NCI-H2196 (cell line): Measurements from ENCODE around the gene TTYH2.
A peak's percentile ranks its signal among the peaks of the same experiment; 100 is the strongest.

Source experiments
- DNase-seq: peaks from one replicate; lab custom pipeline; 2025; ENCODE audit not compliant: unreplicated experiment; lab: John Stamatoyannopoulos, UW

Gene TTYH2

DNA sequence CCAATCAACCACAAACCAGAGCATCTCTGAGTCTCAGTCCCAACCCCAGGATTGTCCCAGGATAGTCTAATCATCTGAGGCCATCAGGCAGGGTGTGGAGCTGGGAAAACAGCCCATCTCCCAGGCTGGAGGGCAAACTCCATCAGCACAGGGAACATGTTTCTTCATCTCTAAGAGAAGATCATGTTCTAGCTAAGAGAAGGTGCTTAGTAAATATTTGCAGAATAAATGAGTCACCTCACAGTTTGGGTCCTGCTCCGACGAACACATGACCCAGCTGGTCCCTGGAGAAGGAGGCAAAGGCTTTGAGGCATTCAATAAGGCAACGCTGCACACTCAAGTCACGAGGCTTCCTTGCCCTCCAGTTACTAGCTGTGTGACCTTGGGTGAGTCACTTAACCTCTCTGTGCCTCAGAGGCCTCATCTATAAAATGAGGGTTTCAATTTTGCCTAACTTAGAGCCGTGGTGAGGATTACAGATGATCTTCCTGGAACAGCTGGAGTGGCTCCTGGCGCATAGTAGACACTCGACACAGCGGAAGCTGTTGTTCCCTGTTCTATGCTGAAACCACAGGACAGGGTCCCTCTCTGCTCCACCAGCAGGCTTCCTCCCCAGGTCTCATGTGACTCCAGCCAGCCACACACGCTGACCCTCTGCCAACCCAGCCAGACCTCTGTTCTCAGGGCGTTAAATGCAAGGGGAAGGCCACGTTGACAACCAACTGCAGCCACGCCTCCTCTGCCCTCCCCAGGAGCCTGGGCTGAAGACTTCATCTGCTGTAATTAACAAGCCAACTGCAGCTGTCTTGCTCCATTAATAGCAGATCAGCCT lies 20.2 kb upstream of the TTYH2 start:
- DNase-seq: peak; percentile 94

DNA sequence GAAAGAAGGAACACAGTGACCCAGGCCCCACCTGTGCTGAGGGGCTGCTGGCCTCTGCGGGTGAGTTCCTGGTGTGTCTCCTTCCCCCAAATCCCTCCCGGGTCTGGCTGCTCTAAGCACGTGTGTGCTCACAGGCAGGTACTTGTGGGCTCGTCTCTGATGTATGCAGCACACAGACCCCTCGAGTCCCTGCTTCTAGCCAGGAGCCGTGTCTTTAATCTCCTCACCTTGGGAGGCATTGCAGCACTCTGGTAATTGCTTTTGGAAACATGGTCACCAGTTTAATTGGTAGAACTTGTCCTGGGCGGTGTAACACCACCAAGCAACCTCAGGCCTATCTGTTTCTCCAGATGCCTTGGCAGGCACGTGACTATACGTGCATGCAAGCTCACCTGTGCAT lies 18.7 kb upstream of the TTYH2 start:
- DNase-seq: no peak

DNA sequence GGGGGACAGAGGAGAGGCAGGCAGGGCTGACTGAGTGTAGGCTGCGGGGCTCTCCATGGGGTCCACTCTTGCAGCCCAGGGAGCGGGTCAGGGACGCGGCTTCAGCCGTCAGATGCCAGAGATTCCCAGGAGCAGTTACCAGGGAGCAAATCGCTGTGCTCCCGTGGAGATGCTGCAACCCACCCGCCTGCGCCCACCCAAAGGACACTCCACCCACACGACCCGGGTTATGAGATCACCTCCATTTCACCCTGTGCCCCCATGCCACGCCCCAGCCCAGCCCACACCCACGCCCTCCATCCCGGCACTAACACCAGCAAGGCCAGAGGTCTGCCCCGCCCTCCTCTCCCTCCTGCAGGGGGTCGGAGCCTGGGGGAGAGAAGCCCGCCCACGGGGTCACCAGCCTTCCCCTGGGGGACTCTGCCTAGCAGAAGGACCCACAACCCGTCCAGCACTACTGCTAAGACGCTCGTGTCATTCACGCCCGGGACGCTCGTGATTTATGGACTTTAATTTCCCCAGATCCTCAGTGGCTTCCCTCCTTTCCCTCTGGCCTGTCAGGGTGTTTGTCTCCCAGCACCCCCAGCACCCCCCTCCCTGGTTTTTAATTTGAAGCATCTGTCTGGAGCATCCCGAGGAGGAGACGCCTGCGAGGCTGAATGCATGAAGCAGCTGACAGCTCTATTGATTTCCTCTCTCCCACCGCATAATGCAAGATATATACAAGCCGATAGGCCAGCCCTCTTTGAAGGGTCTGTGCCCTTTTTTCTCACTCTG lies 16.6 kb upstream of the TTYH2 start:
- no peak for DNase-seq

DNA sequence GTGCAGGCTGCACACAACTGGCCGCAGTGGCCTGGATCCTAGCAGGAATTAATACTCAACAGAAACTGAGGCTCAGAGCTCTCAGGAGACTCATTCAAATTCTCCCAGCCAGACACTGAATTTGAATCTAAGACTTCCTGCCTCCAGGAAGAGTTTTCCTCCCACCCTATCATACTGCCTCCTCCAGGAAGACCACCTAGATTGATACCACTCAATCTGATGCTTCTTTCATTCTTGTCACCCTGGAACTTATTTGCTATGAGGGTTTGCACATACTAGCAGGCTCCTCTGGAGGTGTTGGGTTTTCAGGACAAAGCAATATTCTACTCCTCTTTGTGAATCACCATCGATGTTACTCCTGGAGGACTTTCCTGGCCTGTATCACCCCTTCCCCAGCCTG lies 15.6 kb upstream of the TTYH2 start:
- no peak for DNase-seq

DNA sequence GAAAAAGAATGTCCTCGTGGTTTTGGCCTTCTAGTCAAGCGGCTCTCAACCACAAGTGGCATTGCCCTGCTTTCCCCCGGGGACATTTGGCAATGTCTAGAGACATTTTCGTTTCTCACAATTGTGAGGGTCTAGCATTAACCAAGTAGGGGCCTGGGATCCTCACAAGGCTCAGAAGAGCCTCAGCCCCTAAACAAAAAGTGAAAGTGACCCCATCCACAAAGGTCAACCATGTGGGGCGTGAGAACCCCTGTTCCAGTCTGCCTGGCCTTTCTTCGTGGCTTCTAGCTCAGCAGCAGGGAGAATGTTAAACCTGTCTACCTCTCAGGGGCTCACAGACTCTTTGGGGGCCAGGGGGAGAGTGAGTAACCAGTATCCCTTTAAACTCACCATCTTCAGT lies 14.7 kb upstream of the TTYH2 start:
- no peak for DNase-seq

DNA sequence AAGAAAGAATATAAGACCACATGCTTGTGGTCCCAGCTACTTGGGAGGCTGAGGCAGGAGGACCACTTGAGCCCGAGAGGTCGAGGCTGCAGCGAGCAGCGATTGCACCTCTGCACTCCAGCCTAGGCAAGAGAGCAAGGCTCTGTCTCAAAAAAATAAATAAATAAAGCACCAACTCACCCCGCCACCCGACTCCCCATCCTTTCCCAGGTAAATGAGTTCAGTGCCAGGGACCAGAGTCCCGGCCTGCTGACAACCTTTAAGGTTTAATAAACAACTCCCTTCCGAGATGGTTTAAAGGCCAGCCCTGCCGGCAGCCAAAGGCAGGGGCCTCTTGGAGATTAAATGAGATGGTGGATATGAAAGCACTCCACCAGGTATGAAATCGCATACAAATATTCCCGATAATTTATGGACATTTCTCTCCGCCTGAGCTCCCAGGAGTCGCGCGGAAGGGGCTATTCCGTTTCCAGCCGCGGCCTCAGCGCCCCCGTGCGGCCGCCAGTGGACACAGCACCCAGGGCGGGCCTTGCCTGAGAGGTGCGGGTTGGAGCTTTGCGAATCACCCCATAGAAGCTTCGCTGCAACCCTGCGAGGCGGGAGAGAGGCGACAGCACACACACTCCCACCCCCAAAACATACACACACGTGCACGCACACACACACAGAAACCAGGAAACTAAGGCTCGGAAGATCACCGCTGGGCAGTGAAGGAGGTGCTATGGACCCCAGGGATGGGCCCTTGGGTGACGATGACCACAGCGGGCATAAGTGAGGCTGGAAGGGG lies 13.9 kb upstream of the TTYH2 start:
- peak; percentile 66 for DNase-seq

DNA sequence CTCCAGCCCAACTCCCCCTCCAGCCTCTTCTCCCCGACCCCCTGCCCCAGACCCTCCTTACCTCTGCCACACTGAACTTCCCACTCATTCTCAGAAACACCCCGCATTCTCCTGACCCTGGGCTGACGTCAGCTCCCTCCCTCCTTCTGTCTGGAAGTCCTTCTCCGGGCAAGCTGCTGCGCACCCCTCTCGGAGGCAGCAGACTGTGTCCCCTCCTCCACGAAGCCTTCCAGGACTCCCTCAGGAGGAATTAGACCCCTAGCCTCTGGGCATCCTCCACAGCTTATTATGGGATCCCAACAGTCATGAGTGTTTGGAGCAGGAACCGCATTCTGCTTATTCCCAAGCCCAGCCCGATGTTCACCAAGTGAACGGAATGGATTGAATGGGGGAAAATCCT lies 13.3 kb upstream of the TTYH2 start:
- DNase-seq: no peak

DNA sequence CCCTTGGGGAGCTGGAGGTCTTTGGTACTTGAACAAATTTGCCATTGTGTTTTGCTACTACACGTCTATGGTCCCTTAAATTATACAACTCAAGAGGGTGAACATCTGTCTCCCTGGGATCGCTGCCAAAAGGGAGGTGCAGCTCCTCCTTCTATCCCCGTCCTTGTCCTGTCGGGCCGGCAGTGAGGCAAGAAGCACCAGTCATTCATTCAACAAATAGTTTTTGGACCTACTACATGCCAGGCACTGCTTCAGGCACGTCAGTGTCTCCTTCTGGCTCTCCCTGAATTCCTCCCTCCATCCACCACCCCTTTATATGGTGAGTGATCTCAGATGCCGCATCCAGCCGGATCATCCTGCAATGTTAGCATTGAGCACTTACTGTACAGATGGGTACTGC lies 12.1 kb upstream of the TTYH2 start:
- DNase-seq: peak; percentile 81

DNA sequence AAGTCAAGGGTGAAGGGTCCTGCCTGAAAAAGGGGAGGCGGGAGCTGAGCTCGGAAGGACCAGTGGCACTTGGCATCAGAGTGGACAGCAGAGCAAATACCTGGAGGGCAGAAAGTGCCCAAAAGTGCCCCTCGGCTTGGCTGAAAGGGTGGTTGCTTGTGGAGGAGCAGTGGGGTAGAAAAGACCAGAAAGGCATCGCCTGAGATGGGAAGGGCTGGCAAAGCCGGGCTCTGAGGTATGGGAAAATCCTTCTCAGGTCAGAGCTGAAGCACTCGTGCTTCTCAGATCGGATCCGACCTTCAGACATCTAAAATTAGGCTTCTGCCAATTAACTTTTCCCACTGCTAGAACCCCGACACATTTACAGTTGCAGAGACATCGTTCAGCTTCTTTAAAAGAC lies 11.4 kb upstream of the TTYH2 start:
- no peak for DNase-seq

DNA sequence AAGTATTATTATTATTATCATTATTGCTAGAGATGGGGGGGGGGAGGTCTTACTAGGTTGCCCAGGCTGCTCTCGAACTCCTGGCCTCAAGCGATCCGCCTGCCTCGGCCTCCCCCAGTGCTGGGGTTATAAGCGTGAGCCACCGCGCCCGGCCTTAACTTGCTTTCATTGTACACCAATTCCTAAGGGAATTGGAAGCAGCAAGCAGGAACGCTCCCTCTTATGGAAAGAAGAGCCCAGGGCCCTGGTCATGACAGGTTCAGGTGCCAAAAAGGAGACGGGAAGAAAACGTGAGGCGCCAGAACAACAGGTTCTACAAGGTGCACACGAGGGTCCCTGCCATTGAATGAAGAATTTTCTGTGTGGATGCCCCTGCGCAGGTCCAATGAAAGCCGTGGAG lies 10.4 kb upstream of the TTYH2 start:
- no peak for DNase-seq

DNA sequence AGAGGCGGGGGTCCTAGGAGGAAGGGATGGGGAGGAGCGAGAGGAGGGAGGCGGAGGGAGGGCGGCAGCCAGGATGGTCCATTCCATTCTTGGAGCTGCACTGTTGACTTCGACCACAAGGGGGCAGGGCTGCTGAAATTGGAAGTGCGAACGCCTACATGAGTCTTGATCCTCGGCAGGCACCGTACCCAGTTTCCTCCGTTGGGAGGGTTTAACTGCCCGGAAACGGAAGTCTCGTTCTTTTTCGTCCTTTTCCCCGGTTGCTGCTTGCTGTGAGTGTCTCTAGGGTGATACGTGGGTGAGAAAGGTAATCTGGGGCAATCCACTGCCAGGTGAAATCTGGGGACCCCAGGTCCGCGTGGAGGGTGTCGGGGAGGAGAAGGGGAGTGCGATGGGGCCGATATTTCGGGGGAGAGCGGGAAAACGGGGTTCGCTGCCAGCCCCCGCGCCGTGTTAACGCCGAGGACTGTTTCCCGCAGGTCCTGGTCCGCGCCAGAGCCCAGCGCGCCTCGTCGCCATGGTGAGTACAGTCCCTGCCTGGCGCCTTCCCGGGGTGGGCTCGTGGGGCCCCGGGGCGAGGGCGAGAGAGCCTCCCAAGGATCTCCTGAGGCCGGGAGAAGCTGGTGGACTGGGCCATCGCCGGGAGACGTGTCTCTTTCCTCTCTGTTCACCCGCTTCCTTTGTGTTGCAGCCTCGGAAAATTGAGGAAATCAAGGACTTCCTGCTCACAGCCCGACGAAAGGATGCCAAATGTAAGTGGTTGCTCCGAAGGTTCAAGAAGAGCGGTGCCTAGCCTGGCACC lies 9.7 kb upstream of the TTYH2 start, which contains the start of gene RPL38:
TSS of gene RPL38 (plus strand) at position 240 of the 802 bp plus-strand sequence. CDS start at position 518, 278 bp downstream.
- peak; percentile 95 for DNase-seq

DNA sequence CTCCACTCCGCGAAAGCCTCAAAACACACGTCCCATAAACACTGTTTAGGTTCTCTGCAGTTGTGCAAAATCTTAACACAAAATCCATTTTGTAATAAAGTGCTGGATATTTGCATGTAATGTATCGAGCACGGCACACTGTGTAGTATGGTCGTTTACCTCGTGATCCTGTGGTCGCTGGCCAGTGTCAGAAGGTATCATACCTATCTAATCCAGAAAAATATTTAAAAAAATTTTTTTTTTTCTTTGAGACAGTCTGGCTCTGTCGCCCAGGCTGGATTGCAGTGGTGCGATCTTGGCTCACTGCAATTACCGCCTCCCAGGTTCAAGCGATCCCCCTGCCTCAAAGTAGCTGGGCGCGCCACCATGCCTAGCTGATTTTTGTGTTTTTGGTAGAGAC lies 8.9 kb upstream of the TTYH2 start:
- no peak for DNase-seq

DNA sequence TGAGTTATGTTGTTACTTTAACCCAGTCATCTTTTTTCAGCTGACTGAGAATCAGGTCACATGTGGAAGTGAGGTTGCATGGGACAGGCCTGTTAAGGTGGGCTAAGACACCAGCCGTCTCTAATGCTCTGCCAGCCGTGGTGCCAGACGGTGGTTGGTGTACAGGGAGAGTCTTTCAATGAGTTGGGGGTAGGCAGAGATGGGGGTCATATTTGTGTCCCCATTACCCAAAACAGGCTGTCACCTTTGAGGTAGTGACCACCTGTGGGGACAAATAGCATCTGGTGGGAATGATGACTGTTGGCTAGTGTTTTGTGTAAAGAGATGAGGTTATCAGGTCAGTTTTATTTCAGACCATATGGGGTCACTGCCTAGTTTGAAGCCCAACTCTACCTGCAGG lies 8.1 kb upstream of the TTYH2 start:
- DNase-seq: no peak

DNA sequence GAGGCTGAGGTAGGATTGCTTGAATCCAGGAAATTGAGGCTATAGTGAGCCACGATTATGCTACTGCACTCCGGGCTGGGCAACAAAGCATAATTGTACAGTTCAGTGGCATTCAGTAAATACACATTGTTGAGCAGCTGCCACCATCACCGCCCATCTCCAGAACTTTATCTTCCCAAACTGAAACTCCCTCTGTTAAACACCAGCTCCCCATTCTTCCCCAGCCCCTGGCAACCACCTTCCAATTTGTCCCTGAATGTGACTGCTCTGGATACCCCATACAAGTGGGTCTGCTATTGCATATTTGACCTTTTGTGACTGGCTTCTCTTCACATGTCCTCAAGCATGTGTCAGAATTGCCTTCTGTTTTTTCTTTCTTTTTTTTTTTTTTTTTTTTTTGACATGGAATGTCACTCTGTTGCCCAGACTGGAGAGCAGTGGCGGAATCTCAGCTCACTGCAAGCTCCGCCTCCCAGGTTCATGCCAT lies 7.0 kb upstream of the TTYH2 start:
- DNase-seq: no peak

DNA sequence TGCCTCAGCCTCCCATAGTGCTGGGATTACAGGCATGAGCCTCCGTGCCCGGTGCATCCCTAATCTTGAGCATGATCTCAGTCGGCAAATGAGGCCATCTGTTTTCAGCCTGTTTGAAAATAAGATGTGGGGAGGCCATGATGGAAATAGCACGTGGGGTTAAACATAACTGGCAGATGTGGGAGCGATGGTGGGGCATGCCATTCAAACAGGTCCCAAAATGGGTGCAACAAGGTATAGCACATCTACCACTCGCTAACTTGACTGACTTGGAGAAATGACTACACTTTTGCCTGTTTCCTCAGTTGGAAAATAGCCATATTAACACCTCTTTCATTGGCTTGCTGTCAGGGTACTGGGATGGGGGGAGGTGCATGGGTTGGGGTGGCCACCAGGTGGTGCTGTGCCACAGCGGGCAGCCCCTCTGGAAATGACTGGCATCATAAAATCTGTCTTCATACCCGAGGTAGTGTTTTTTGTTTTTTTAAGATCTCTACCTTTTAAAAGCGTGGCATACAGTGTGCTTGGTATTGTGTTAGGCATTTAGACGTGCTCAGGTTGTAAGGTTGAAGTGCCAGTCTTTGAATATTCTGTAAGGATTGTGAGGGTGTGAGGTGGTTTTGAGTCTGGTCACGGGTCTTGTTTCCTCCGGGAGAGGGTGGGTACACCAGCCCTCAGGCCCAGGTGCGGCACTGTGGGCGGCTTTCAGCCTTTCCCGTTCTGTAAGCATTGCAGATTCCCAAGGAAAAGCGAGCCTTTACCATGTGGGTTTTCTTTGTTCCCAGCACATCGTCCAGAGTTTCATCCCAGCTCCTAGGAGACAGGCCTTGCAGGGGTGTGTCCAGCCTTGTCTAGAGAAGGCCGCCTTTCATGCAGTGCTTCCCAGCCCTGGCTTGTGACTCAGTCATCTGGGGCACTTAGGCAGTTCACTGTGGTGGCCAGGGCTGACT lies 2.9 kb upstream of the TTYH2 start:
- peak; percentile 65 for DNase-seq

DNA sequence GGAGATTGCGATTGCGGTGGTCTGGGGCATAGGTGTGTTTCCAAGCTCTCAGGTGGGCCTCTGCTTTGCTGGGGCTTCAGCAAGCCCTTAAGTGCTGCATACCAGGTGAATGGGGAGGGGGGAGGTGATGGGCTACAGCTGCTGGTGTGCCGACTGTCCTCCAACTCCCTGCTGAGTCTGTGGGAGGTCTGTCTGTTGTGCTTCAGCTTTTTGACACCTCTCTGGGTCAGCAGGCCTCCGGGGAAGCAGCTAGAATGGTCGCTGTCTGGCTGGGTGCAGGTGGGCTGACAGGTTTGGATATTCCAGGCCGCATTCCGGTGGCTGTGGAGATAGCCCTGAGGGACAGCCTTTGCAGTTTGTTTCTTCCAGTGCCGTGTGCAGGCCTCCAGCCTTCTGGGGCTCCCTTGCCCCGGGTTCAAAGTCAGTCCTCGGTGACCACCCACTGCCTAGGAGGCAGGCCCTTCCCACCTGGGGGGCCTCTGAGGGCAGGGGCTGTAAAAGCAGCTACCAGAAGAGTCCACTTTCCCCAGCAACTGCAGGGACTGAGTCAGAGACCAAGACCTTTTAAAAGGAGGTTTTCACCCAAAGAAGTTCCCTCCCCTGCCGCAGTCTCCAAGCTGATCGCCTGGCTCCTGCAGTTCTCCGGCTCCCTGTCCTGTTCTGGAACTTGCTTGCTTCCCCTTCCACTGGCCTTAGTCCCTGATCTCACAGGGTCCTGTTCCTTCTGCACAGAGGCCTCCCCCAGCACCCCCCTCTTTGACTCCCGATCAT lies 2.0 kb upstream of the TTYH2 start:
- DNase-seq: no peak

DNA sequence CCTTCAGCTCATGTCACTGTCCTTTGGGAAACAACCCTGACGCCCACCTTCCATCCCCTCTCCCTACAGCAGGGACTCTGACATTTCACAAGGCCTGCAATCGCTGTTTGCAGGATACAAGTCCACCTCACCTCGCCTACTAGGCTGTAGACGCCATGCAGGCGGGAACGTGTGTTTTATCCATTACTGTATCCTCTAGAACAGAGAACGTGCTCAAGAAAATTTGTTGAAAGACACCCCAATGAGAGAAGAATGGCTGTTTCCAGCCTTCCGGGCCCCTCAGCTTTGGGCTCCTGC lies 1.5 kb upstream of the TTYH2 start:
- no peak for DNase-seq

DNA sequence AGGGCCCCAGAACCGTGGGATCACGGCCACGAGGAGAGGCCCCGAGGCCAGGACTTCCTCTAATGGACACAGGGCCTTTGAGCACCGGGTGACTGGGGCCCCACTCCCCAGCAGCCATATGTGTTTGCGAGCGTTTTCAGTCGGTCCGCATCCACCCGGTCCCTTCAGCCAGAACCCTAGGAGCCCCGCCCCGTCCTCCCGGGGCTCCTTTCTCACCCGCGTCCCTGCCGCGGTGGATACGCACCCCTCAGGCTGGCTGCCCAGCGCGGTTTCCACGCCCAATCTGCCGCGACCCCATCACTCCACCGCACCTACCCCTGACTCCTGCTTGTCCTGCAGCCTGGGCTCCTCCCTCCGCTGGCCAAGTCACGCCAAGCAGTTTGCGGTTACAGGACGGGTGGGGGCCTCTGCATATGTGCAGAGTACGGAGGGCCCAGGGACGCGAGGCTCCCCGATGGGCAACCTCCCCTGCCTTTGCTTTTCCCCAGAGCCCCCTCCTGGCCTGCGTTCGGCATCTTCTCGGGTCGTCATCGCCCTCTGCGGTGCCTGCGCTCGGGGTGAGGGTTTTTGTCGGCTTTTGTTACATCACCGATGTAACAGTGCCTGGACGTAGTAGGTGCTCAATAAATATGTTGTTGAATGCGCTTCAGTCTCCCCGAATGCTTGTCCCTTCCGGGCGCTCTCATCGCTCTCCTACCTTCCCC lies 1.0 kb upstream of the TTYH2 start:
- no peak for DNase-seq
